HepG2 (cell line): ENCODE measurements around the gene USP36. TPM values are rescaled to one million over a fixed set of nuclear protein-coding genes. Genes with fewer than 3 reads are reported as not detected.
A peak's percentile ranks its signal among the peaks of the same experiment; 100 is the strongest.

Experiments used
- BORCS8-MEF2B ChIP-seq: sonication (generic); formaldehyde crosslinking; IDR thresholded peaks from 2 replicates; pipeline ENCODE4 v1.8.0; 2022; ENCODE audit warnings: mild to moderate bottlenecking, missing genetic modification reagents
- BRD4 ChIP-seq: sonication (generic); formaldehyde crosslinking; IDR thresholded peaks from 2 replicates; pipeline ENCODE4 v1.4.0; 2020; ENCODE audit warnings: missing genetic modification reagents
- CREM ChIP-seq, 2 experiments: sonication (generic) in 1 of 2; formaldehyde crosslinking in 1 of 2; IDR thresholded peaks; 2 replicates each; pipeline versions ENCODE4 v1.4.0 to v1.6.1; 2016 to 2020; ENCODE audit warnings: antibody characterized with exemption in 1 of 2, mild to moderate bottlenecking in 1 of 2, missing genetic modification reagents in 1 of 2
- FLYWCH1 ChIP-seq: sonication (generic); formaldehyde crosslinking; IDR thresholded peaks from 2 replicates; pipeline ENCODE4 v1.8.1; 2023; ENCODE audit warnings: mild to moderate bottlenecking, missing genetic modification reagents
- MLLT10 ChIP-seq: sonication (generic); formaldehyde crosslinking; IDR thresholded peaks from 2 replicates; pipeline ENCODE4 v1.4.0; 2020; ENCODE audit warnings: missing genetic modification reagents
- NR2F2 ChIP-seq: IDR thresholded peaks from 2 replicates; pipeline ENCODE4 v1.6.1; 2012; ENCODE audit warnings: low read depth, inconsistent platforms, borderline replicate concordance
- ONECUT2 ChIP-seq: sonication (generic); formaldehyde crosslinking; IDR thresholded peaks from 2 replicates; pipeline ENCODE4 v1.4.0; 2020; ENCODE audit warnings: missing genetic modification reagents
- POGZ ChIP-seq: sonication (generic); formaldehyde crosslinking; IDR thresholded peaks from 2 replicates; pipeline ENCODE4 v1.4.0; 2020; ENCODE audit warnings: mild to moderate bottlenecking, missing genetic modification reagents
- RBFOX2 ChIP-seq: fragments of 200-400 bp; formaldehyde crosslinking; IDR thresholded peaks from 2 replicates; pipeline ENCODE4 v1.6.1; 2017; ENCODE audit warnings: low read depth, mild to moderate bottlenecking, low read length
- REPIN1 ChIP-seq: sonication (generic); formaldehyde crosslinking; IDR thresholded peaks from 2 replicates; pipeline ENCODE4 v1.8.0; 2022; ENCODE audit warnings: missing genetic modification reagents, low read depth, mild to moderate bottlenecking, borderline replicate concordance
- RXRA ChIP-seq: sonication (generic); formaldehyde crosslinking; IDR thresholded peaks from 2 replicates; pipeline ENCODE4 v1.5.1; 2020; ENCODE audit warnings: missing genetic modification reagents
- SMARCC2 ChIP-seq: fragments of 450-650 bp; IDR thresholded peaks from 2 replicates; pipeline ENCODE4 v1.6.1; 2017; ENCODE audit warnings: antibody characterized with exemption, mild to moderate bottlenecking
- SOX13 ChIP-seq, 3 experiments: fragments of 450-650 bp in 1 of 3; sonication (generic) in 1 of 3; formaldehyde crosslinking in 1 of 3; IDR thresholded peaks in 2 of 3; conservative IDR thresholded peaks in 1 of 3; 2 replicates each; pipeline versions ENCODE4 v1.5.0 to v1.6.1; 2016 to 2020; ENCODE audit warnings: antibody characterized with exemption in 1 of 3, mild to moderate bottlenecking in 1 of 3, missing compliant biosample characterization in 1 of 3, missing genetic modification reagents in 1 of 3, moderate library complexity in 1 of 3
- ZNF232 ChIP-seq: sonication (generic); formaldehyde crosslinking; IDR thresholded peaks from 2 replicates; pipeline ENCODE4 v1.4.0; 2020; ENCODE audit warnings: missing genetic modification reagents, borderline replicate concordance
- ZNF30 ChIP-seq: sonication (generic); formaldehyde crosslinking; IDR thresholded peaks from 2 replicates; pipeline ENCODE4 v1.5.0; 2020; ENCODE audit warnings: mild to moderate bottlenecking, missing genetic modification reagents
- ZNF589 ChIP-seq: sonication (generic); formaldehyde crosslinking; conservative IDR thresholded peaks from 2 replicates; pipeline ENCODE4 v1.8.0; 2022; ENCODE audit warnings: mild to moderate bottlenecking, moderate library complexity, missing genetic modification reagents
- ZNF709 ChIP-seq: sonication (generic); formaldehyde crosslinking; IDR thresholded peaks from 2 replicates; pipeline ENCODE4 v1.5.0; 2020; ENCODE audit warnings: mild to moderate bottlenecking, missing genetic modification reagents
- ZNF788 ChIP-seq: sonication (generic); formaldehyde crosslinking; IDR thresholded peaks from 2 replicates; pipeline ENCODE4 v1.5.0; 2020; ENCODE audit warnings: mild to moderate bottlenecking, missing genetic modification reagents, borderline replicate concordance
- polyA plus RNA-seq, 8 experiments: library from polyadenylated mRNA; depleted of rRNA in 3 of 8; stranded (reverse) in 7 of 8; unstranded in 1 of 8; fragments of >200 nt; fragmentation: Illumina TruSeq in 4 of 8; extraction: Trizol in 4 of 8; gene quantifications; 2 replicates each; pipeline versions ENCODE4 v1.2.1 to v1.2.3, GENCODE V29; 2011 to 2016; ENCODE audit warnings: low read depth in 4 of 8, missing spikeins in 1 of 8, mixed read lengths in 1 of 8; ENCODE audit not compliant: insufficient read depth in 1 of 8
- total RNA-seq, 5 experiments: library from RNA; depleted of rRNA; stranded (reverse); fragments of >200 nt; fragmentation: Illumina TruSeq; extraction: Trizol; gene quantifications; 2 replicates each; pipeline ENCODE4 v1.2.3, GENCODE V29; 2016; ENCODE audit warnings: low read depth in 1 of 5
- TF ChIP-seq, protein P1 (sequence below): sonication (generic); formaldehyde crosslinking; IDR thresholded peaks from 2 replicates; pipeline ENCODE4 v1.4.0; 2020; ENCODE audit warnings: missing genetic modification reagents
- TF ChIP-seq, protein P2 (sequence below), 2 experiments: sonication (generic) in 1 of 2; formaldehyde crosslinking in 1 of 2; IDR thresholded peaks; 2 replicates each; pipeline versions ENCODE4 v1.4.0 to v1.6.1; 2018 to 2020; ENCODE audit warnings: missing genetic modification reagents in 2 of 2, borderline replicate concordance in 1 of 2, low read depth in 1 of 2, mild to moderate bottlenecking in 1 of 2, missing biosample characterization in 1 of 2
- TF ChIP-seq, protein P3 (sequence below): sonication (generic); formaldehyde crosslinking; IDR thresholded peaks from 2 replicates; pipeline ENCODE4 v1.4.0; 2020; ENCODE audit warnings: missing genetic modification reagents

The USP36 gene
- total and polyA plus RNA-seq, 2 of the 13 experiments (the other 11 are each of a cell fraction or from before 2014, with no cell fraction given), result 29.6 to 45.9 TPM

DNA sequence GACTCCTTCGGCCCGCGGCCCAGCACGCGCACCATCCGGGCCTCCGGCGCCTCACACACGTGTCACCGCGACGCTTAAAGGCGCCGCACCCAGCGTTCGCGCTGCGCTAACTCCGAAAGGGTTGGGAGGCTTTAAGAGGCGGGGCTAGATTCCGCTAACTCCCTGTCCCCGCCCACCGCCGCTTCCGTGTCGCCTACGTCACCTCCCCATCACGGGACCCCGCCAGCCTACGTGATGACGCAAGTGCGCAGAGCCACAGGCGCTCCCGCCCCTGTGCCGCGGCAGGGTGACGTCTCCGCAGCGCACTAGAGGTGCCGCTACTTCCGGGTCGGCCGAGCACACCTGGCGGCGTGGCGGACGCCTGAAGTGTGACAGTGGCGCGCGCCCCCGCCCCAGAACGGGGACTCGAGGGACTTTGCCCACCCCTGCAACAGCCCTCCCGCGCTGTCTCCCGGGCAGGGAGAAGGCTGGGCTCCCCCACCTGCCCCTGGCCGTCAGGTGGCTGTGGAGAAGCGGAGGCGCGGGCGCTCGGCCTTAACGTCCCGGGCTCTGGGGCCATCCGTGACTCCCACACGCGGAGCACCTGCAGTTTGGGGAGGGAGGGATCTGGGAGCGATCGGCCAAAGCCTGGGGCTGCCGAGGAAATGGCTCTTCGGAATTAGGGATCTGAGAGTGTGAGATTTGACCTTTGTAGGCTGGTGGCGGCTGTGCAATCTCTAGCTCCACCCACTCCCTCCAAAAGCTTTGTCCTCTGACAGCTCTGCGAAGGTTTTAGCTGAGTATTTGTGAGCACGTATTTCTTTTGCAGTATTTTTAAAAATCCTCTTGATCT lies at the start of gene USP36 (continued):
- TF ChIP-seq ONECUT2 (CRISPR knock-in tag), result no peak
- no peak for TF ChIP-seq NR2F2
- no peak; the same call in 1 of the 2 replicates for TF ChIP-seq SOX13 (IDR thresholded peaks at IDR 0.05)
- peak in 1 of 2 experiments; percentile 75; a peak in 3 of 4 replicates for TF ChIP-seq SOX13 (CRISPR knock-in tag; conservative IDR thresholded peaks at IDR 0.05 in 1 of 2, IDR thresholded peaks at IDR 0.05 in 1 of 2)
- peak; percentile 99 for TF ChIP-seq ZNF709 (CRISPR knock-in tag)
- TF ChIP-seq MLLT10, result no peak
- peak; percentile 94 for TF ChIP-seq BORCS8-MEF2B
- TF ChIP-seq ZNF788 (CRISPR knock-in tag), result peak; percentile 99
- peak; percentile 95 for TF ChIP-seq RBFOX2
- peak; percentile 94 for TF ChIP-seq RXRA
- TF ChIP-seq, protein P1, sequence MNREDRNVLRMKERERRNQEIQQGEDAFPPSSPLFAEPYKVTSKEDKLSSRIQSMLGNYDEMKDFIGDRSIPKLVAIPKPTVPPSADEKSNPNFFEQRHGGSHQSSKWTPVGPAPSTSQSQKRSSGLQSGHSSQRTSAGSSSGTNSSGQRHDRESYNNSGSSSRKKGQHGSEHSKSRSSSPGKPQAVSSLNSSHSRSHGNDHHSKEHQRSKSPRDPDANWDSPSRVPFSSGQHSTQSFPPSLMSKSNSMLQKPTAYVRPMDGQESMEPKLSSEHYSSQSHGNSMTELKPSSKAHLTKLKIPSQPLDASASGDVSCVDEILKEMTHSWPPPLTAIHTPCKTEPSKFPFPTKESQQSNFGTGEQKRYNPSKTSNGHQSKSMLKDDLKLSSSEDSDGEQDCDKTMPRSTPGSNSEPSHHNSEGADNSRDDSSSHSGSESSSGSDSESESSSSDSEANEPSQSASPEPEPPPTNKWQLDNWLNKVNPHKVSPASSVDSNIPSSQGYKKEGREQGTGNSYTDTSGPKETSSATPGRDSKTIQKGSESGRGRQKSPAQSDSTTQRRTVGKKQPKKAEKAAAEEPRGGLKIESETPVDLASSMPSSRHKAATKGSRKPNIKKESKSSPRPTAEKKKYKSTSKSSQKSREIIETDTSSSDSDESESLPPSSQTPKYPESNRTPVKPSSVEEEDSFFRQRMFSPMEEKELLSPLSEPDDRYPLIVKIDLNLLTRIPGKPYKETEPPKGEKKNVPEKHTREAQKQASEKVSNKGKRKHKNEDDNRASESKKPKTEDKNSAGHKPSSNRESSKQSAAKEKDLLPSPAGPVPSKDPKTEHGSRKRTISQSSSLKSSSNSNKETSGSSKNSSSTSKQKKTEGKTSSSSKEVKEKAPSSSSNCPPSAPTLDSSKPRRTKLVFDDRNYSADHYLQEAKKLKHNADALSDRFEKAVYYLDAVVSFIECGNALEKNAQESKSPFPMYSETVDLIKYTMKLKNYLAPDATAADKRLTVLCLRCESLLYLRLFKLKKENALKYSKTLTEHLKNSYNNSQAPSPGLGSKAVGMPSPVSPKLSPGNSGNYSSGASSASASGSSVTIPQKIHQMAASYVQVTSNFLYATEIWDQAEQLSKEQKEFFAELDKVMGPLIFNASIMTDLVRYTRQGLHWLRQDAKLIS, result peak; percentile 85; the same call in 1 of the 2 replicates
- TF ChIP-seq, protein P2, sequence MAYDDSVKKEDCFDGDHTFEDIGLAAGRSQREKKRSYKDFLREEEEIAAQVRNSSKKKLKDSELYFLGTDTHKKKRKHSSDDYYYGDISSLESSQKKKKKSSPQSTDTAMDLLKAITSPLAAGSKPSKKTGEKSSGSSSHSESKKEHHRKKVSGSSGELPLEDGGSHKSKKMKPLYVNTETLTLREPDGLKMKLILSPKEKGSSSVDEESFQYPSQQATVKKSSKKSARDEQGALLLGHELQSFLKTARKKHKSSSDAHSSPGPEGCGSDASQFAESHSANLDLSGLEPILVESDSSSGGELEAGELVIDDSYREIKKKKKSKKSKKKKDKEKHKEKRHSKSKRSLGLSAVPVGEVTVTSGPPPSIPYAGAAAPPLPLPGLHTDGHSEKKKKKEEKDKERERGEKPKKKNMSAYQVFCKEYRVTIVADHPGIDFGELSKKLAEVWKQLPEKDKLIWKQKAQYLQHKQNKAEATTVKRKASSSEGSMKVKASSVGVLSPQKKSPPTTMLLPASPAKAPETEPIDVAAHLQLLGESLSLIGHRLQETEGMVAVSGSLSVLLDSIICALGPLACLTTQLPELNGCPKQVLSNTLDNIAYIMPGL (CRISPR knock-in tag; IDR thresholded peaks at IDR 0.05; ENCODE audit: borderline replicate concordance in 1 of 2, low read depth in 1 of 2), result peak; percentile 95
- TF ChIP-seq FLYWCH1, result no peak; the same call in 1 of the 2 replicates
- peak; percentile 82; the same call in 1 of the 2 replicates for TF ChIP-seq ZNF232 (CRISPR knock-in tag)
- TF ChIP-seq, protein P3, sequence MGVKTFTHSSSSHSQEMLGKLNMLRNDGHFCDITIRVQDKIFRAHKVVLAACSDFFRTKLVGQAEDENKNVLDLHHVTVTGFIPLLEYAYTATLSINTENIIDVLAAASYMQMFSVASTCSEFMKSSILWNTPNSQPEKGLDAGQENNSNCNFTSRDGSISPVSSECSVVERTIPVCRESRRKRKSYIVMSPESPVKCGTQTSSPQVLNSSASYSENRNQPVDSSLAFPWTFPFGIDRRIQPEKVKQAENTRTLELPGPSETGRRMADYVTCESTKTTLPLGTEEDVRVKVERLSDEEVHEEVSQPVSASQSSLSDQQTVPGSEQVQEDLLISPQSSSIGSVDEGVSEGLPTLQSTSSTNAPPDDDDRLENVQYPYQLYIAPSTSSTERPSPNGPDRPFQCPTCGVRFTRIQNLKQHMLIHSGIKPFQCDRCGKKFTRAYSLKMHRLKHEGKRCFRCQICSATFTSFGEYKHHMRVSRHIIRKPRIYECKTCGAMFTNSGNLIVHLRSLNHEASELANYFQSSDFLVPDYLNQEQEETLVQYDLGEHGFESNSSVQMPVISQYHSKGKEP (CRISPR knock-in tag), result peak; percentile 58; the same call in 1 of the 2 replicates
- peak; percentile 99 for TF ChIP-seq REPIN1 (CRISPR knock-in tag)
- TF ChIP-seq CREM (IDR thresholded peaks at IDR 0.05), result peak; percentile 98
- TF ChIP-seq CREM (CRISPR knock-in tag; IDR thresholded peaks at IDR 0.05), result peak; percentile 82
- TF ChIP-seq BRD4 (CRISPR knock-in tag), result peak; percentile 97
- peak; percentile 96 for TF ChIP-seq POGZ (CRISPR knock-in tag)
- no peak; the same call in 1 of the 2 replicates for TF ChIP-seq ZNF30 (CRISPR knock-in tag)
- peak; percentile 95 for TF ChIP-seq ZNF589 (CRISPR knock-in tag)
- 0 out of 2 replicates have a peak, but pooled peaks have one; percentile 35 for TF ChIP-seq SMARCC2
